HG03575 (cell line): Measurements from ENCODE around the gene FOXP4.
"Not testable (repeated sequence)": the region's sequence is repeated elsewhere in the genome, so short reads cannot be mapped to it uniquely, and the experiment has no call there.

Experiments
- ATAC-seq: cut with Tn5 transposase; IDR thresholded peaks from one replicate; pipeline ENCODE4 v1.9.1; 2021; ENCODE audit not compliant: unreplicated experiment, insufficient number of reproducible peaks, low FRiP score; ENCODE audit errors: extremely low read depth

The FOXP4 gene

GRCh38 chr6:41607036-41607435 is 60.9 kb downstream of the FOXP4 start:
- no peak for ATAC-seq

GRCh38 chr6:41607736-41608135 is 61.6 kb downstream of the FOXP4 start:
- ATAC-seq: no peak

DNA sequence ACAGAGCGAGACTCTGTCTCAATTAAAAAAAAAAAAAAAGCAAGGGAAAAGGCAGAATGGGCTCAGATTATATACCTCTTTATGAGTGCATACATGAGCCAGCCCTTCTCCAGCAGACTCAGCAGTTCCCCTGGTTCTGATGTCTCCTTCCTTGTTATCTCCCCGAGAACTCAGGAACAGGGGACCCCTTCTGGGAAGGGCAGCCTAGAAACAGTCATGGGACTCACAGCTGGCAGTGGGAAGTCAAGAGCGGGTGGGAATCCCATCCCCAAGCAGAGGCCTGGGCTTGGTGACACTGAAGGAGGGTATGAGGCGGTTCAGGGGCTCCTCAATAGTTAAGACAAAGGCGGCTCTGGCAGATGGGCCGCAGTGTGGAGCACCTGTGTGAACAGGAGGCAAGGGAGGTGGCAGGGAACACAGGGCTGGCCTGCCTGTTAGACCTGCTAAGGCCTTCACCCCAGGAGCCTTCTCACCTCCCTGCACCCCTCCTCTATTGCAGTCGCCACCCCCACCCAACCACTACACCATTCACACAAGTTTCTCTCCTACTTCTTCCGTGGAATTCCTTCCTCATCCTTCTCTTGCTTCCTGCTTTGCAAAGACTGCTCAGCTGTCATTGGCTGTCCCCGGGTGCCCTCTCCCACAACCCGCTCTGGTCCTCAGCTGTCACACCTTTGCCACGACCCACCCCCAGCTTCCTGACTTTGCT is 62.4 kb downstream of the FOXP4 start:
- no peak for ATAC-seq

DNA sequence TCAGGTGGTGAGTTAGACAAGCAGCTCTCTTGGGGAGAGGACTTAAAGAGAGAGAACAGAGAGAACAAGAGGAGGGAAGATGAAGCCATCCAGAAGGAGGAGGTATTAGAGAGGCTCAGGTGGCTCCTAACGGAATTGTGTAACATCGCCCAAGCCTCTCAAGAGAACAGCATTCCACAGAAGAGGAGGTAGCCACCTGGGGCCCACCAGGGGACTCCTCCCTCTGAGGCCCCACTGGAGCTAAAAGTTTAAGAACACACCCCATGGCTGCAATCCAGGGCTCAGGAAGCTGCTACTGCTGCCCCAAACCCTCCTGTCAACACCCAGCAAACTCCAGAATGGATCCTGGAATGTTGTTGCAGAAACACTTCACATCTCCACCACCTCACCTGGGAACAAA is 68.5 kb downstream of the FOXP4 start:
- ATAC-seq: no peak

- ATAC-seq: no peak
Measured at GRCh38 chr6:41615311-41615710, 69.1 kb downstream of the FOXP4 start.

DNA sequence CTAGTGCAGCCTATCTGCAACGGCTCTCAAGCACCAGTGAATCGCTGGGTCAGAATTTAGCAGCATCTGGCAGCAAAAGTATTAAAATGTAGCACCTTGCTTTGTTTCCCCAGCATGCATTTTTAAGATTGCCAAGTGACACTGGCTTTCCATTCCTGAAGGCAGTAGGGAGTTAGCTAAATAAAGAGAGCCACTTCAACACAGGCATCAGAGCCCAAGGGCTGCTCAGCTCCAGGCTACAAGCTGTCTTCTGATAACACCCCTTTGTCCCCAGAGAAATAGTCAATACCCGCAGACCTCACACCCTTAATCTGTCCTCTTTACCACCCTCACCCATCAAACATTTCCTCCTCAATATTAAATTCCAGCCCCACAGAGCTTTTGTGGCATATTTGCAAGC is 72.4 kb downstream of the FOXP4 start:
- ATAC-seq: no peak

- not testable (repeated sequence) for ATAC-seq
Measured at GRCh38 chr6:41619193-41619592, 73.0 kb downstream of the FOXP4 start.

DNA sequence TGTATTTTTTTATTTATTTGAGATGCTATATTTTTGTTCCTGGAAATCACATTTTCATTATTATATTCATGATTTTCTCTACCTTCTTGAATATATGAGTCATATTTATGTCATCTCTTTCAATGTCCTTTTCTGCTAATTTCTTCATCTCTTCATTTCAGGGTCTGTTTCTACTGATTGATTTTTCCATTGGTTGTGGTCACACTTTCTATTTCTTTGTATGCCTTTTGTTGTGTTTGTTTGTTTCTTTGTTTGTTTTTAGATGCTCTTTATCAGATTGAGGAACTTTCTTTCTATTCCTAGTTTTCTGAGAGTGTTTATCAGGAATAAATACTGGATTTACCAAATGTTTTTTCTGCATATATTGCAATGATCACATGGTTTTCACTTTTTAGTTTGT is 75.2 kb downstream of the FOXP4 start:
- no peak for ATAC-seq

GRCh38 chr6:41621802-41622201 is 75.6 kb downstream of the FOXP4 start:
- ATAC-seq: no peak

DNA sequence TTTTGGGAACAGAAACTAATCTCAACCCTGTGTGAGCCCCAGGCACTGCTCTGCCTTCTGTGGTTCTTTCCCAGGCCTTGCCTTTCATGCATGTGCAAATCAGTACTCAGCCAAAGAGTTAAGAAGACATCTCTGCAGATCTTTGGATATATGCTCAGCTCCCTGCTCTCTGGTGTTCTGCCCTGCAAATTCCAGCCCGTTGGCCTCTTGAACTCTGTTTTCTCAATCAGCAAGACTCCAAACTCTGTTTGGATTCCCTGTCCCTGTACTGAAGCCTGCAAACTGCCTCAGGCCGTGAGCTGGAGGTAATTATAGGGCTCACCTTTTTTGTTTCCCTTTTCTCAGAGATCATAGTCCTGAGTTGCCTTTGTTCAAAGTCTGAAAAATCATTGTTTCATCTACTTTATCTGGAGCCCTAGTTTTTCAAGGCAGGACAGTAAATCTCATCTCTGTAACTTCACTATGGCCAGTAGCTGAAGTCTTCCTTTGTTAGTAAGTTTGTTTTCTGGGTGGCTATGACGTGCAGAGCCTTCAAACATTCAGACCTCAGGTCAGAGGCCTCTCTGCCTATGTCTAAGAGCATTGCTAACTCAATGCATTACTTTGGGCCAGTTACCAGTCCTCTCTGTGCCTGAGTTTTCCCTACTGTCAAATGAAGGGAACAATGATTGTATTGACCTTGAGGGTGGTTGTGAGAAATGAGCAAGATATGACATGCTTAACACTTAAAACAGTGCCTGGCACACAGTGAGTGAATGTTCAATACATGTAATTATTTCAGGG is 76.2 kb downstream of the FOXP4 start:
- ATAC-seq: no peak

- ATAC-seq: no peak
Measured at GRCh38 chr6:41623330-41623729, 77.1 kb downstream of the FOXP4 start.

GRCh38 chr6:41624621-41625380 is 78.6 kb downstream of the FOXP4 start:
- no peak for ATAC-seq

DNA sequence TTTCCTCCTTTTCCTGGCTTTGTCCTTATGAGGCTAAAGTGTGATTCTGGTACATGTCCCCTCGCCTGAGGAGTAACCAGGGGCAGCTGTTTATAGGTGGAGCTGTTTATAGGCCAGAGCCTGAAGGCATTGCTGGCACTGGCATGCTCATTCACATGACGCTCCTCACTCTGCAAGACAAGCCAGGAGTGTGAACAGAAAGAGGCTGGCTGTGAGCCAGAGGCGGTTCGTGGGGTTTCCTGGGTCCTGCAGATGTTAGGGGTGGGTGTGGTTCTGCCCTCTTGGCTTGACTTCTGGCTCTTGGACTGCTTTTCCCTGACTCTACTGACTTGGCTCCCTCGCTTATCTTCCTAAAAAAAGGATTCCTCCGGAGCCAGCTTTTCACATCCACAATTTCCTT is 79.3 kb downstream of the FOXP4 start:
- ATAC-seq: no peak

DNA sequence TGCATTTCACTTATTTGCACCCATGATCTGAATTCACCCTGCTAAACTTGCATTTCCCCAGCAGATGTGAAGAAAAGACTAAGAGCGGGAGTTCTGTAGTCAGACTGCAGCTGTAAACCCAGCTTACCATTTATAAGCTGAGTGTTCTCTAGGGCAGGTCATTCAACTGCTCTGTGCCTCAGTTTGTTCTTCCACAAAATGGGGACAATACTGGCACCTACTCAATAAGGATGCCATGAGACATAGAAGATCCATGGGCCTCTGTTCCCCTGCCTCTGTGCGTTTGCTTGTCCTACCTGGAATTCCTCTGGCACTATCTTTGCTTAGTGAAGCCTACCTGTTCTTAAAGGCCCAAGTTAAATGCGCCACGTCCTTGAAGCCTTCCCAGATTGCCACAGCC is 79.8 kb downstream of the FOXP4 start:
- ATAC-seq: no peak

- ATAC-seq: no peak
Measured at GRCh38 chr6:41626917-41627316, 80.7 kb downstream of the FOXP4 start.

- ATAC-seq: no peak
Measured at GRCh38 chr6:41629128-41629527, 82.9 kb downstream of the FOXP4 start.

DNA sequence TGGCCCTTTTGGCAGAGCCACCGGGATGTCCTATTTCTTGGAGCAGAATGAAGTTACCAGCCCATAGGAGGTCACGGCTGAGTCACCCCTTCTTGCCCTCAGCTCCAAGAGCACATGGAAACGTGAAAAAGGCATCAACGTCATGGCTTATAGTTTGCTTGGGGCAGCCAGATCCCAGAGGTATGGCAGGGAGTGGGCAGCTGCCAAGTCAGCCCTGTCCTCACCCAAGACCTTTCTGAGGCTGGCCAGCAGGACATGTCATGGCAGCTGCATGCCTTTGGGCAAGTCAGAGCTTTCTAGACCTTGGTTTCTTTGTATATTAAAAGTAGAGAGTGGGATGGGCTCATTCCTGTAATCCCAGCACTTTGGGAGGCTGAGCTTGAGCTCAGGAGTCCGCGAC is 83.9 kb downstream of the FOXP4 start:
- no peak for ATAC-seq

- ATAC-seq: no peak
Measured at GRCh38 chr6:41630946-41631345, 84.8 kb downstream of the FOXP4 start.

DNA sequence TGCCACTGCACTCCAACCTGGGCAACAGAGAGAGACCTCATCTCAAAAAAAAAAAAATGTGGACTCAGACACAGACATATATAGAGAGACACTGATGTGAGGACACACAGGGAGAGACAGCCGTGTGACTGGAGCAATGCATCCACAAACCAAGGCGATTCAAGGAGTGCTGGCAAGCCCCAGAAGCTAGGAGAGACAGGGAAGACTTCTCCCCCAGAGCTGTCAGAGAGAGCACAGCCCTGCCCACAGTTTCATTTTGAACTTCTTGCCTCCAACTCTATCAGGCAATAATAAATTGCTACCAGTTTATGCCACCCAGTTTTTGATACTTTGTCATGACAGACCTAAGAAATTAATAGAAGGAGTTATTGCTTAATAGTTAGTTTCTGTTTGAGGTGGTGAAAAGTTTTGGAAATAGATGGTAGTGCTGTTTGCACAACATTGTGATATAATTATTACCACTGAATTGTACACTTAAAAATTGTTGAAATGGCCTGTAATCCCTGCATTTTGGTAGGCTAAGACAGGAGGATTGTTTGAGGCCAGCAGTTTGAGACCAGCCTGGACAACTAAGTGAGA is 87.0 kb downstream of the FOXP4 start:
- ATAC-seq: no peak

DNA sequence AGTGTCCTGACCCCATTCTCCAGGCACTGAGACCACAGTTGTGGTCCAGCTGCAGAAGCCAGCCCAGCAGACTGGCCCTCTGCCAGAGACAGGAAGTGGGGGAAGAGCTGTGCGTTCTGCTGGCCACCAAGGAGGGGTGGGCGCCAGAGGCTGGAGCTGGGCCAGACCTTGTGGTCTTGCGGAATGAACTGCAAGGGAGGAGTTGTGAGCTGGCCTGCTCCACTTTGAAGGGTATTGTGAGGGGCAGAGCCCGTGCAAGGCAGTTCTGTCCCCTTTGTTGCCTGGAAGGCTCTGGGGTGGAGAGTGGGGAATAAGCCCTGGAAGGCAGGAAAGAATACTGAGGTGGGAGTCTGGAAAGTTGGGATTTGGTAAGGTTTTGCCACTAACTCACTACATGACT is 88.5 kb downstream of the FOXP4 start:
- no peak for ATAC-seq
